Left ventricle myocardium inferior (tissue), 1 donor: ENCODE data around the gene PAF1. TPM values are rescaled to one million over a fixed set of nuclear protein-coding genes. Genes with fewer than 3 reads are reported as not detected.

Experiments used
- DNase-seq: peaks from one replicate; pipeline ENCODE4 v3.0.0-alpha.2; 2020
- H3K27ac ChIP-seq: fragments of 200-600 bp; replicated peaks from 2 replicates; pipeline ENCODE4 v1.8.0; 2021
- H3K27me3 ChIP-seq: fragments of 200-600 bp; 2 replicates; pipeline ENCODE4 v1.8.0; 2021; ENCODE audit warnings: low read depth
- H3K36me3 ChIP-seq: fragments of 200-600 bp; 2 replicates; pipeline ENCODE4 v1.8.0; 2021
- H3K4me1 ChIP-seq: fragments of 200-600 bp; 2 replicates; pipeline ENCODE4 v1.8.0; 2021
- H3K4me3 ChIP-seq: fragments of 200-600 bp; 2 replicates; pipeline ENCODE4 v1.8.0; 2021; ENCODE audit warnings: mild to moderate bottlenecking, moderate library complexity
- H3K9me3 ChIP-seq: fragments of 200-600 bp; replicated peaks from 2 replicates; pipeline ENCODE4 v1.8.0; 2021
- intact Hi-C: fragments of 100-400 bp; cut with micrococcal nuclease; formaldehyde crosslinking; loops from one replicate; pipeline ENCODE4 v1.11.0; 2022
- total RNA-seq: library from RNA; stranded (reverse); fragmentation: NEBNext Ultra II Directional; extraction: Animal tissue kit (Norgen Biotek cat#: 25700); gene quantifications from one replicate; pipeline ENCODE4 v1.2.1, GENCODE V29; 2021
- TF ChIP-seq, protein P1 (sequence below): fragments of 200-600 bp; IDR thresholded peaks from 2 replicates; pipeline ENCODE4 v1.8.0; 2021; ENCODE audit warnings: antibody characterized with exemption, mild to moderate bottlenecking, borderline replicate concordance
- donor health status: DM: no; HTN: yes; CAD: no; lungs with severe emphysema.

PAF1 gene
- total RNA-seq, 1 donor from 2014 or later, result 33.2 TPM

DNA sequence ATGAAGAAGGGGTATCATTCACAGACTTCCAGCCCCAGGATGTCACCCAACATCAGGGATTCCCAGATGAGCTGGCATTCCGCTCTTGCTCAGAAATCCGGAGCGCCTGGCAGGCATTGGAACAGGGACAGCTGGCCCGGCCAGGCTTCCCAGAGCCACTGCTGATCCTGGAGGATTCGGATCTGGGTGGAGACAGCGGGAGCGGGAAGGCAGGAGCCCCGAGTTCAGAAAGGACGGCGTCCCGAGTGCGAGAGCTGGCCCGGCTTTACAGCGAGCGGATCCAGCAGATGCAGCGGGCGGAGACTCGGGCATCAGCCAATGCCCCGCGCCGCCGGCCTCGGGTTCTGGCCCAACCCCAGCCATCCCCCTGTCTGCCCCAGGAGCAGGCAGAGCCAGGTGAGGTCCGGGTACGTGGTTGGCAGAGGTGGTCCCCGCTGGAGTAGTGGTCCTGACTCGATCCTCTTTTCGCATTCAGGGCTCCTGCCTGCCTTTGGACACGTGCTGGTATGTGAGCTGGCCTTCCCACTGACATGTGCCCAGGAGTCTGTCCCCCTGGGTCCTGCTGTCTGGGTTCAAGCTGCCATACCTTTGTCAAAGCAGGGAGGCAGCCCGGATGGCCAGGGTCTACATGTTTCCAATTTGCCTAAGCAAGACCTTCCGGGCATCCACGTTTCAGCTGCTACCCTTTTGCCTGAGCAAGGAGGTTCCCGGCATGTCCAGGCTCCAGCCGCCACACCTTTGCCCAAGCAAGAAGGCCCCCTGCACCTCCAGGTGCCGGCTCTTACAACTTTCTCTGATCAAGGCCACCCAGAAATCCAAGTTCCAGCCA is 32.6 kb upstream of the PAF1 start:
- peak; percentile 12 for DNase-seq
- peaks cover 59% of the 10 kb centered on the region for H3K36me3 ChIP-seq
- intact Hi-C loops, result no loop called here
- H3K4me1 ChIP-seq, result peaks cover 9% of the 10 kb centered on the region
- H3K9me3 ChIP-seq, result no peaks in the 10 kb centered on the region
- no peak overlapping the region for H3K27ac ChIP-seq
- H3K27me3 ChIP-seq, result no peaks in the 10 kb centered on the region
- no peak overlapping the region for H3K4me3 ChIP-seq
- TF ChIP-seq, protein P1, sequence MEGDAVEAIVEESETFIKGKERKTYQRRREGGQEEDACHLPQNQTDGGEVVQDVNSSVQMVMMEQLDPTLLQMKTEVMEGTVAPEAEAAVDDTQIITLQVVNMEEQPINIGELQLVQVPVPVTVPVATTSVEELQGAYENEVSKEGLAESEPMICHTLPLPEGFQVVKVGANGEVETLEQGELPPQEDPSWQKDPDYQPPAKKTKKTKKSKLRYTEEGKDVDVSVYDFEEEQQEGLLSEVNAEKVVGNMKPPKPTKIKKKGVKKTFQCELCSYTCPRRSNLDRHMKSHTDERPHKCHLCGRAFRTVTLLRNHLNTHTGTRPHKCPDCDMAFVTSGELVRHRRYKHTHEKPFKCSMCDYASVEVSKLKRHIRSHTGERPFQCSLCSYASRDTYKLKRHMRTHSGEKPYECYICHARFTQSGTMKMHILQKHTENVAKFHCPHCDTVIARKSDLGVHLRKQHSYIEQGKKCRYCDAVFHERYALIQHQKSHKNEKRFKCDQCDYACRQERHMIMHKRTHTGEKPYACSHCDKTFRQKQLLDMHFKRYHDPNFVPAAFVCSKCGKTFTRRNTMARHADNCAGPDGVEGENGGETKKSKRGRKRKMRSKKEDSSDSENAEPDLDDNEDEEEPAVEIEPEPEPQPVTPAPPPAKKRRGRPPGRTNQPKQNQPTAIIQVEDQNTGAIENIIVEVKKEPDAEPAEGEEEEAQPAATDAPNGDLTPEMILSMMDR, result no peak

DNA sequence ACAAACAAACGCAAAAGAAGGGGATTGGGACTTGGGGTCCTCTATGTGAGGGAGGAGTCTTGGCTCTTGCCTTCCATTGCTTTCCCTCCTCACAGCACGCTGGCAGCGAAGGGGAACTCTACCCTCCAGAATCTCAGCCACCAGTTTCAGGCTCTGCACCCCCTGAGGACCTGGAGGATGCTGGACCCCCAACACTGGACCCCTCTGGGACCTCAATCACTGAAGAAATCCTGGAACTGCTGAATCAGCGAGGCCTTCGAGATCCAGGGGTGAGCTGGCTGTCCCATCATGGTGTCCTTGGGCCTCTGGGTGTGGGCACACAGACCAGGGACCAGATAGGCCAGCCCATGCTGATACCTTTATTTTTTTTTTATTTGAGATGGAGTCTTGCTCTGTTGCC is 31.1 kb upstream of the PAF1 start:
- Histone ChIP-seq H3K4me1 (peaks cover 5% of the 10 kb centered on the region), H3K27me3 (no peaks in the 10 kb centered on the region), H3K36me3 (peaks cover 73% of the 10 kb centered on the region), H3K4me3 (no peak overlapping the region), H3K27ac (no peak overlapping the region), H3K9me3 (no peaks in the 10 kb centered on the region)
- DNase-seq, result no peak
- TF ChIP-seq, protein P1, result no peak
- intact Hi-C loops, result no loop called here

DNA sequence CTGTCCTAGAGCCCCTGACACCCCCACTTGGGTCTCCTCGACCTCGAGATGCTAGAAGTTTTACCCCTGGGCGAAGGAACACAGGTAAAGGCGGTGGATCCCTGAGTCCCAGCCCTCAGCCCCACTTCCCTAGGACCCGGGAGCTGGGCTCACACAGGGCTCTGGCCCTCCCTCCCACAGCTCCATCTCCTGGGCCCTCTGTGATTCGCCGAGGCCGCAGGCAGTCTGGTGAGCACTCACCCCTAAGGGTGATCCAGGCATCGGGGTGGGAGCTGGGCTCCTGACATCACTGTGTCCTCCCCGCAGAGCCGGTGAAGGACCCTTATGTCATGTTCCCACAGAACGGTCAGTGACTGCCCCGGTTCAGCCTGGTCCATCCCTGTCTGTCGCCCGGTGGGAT is 29.9 kb upstream of the PAF1 start:
- H3K9me3 ChIP-seq, result no peaks in the 10 kb centered on the region
- DNase-seq, result no peak
- no peak overlapping the region for H3K4me3 ChIP-seq
- peaks cover 76% of the 10 kb centered on the region for H3K36me3 ChIP-seq
- H3K27me3 ChIP-seq, result no peaks in the 10 kb centered on the region
- H3K4me1 ChIP-seq, result peaks cover 17% of the 10 kb centered on the region
- intact Hi-C loops, result no loop called here
- no peak overlapping the region for H3K27ac ChIP-seq
- TF ChIP-seq, protein P1, result no peak

DNA sequence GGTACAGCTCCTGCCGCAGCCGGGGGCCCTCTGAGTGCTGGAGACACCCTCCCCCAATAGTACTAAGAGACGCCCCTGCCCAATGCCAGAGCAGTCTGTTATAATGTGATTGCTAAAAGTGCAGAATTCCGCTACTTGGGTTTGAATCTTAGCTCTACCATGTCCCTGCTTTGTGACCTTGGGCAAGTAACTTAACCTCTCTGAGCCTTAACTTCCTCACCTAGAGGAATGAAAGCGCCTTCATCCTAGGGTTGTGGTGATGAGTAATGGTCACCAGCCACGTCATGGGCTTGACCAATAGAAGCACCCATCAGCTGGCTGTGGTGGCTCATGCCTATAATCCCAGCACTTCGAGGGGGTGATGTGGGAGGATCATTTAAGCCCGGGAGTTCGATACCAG is 28.1 kb upstream of the PAF1 start:
- Histone ChIP-seq H3K4me3 (no peak overlapping the region), H3K27me3 (no peaks in the 10 kb centered on the region), H3K9me3 (no peaks in the 10 kb centered on the region), H3K27ac (no peak overlapping the region), H3K4me1 (peaks cover 35% of the 10 kb centered on the region), H3K36me3 (peaks cover 68% of the 10 kb centered on the region)
- TF ChIP-seq, protein P1, result no peak
- DNase-seq, result no peak
- intact Hi-C loops, result no loop called here

DNA sequence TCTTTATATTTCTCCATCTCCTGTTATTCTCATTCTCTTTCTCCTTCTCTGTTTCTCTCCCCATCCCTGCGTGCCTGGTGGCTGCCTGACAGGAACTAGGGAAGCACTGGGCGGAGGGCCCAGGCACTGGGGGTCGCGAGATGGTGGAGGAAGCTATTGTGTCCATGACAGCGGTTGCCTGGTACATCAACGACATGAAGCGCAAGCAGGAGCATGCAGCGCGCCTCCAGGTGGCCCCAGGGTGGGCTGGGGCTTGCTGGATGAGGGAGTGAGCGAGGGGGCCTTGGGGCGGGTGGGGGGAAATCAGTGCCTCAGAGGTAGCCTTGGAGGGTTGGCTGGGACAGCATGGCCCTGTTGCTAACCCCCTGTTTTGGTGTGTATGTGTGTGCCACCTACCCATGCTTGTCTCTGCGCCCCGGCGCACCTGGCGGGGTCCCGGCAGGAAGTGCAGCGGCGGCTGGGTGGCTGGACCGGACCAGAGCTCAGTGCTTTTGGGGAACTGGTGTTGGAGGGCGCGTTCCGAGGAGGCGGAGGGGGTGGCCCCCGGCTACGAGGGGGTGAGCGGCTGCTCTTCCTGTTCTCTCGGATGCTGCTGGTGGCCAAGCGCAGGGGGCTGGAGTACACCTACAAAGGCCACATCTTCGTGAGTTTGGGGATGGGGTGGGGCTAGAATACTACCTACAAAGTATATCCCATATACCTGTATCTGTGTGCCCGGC is 26.7 kb upstream of the PAF1 start:
- intact Hi-C loops, result no loop called here
- peaks cover 49% of the 10 kb centered on the region for H3K4me1 ChIP-seq
- TF ChIP-seq, protein P1, result no peak
- DNase-seq, result no peak
- H3K36me3 ChIP-seq, result peaks cover 58% of the 10 kb centered on the region
- no peaks in the 10 kb centered on the region for H3K27me3 ChIP-seq
- no peak overlapping the region for H3K4me3 ChIP-seq
- H3K27ac ChIP-seq, result no peak overlapping the region
- no peaks in the 10 kb centered on the region for H3K9me3 ChIP-seq
